ENCODE data around the gene HIVEP2. TPM values are rescaled to one million over a fixed set of nuclear protein-coding genes. Genes with fewer than 3 reads are reported as not detected.

The HIVEP2 gene
- total and polyA plus RNA-seq, 2 donors (not counting 3 experiments of a cell fraction or from before 2014, with no cell fraction given): 1.3 to 4.7 TPM

DNA sequence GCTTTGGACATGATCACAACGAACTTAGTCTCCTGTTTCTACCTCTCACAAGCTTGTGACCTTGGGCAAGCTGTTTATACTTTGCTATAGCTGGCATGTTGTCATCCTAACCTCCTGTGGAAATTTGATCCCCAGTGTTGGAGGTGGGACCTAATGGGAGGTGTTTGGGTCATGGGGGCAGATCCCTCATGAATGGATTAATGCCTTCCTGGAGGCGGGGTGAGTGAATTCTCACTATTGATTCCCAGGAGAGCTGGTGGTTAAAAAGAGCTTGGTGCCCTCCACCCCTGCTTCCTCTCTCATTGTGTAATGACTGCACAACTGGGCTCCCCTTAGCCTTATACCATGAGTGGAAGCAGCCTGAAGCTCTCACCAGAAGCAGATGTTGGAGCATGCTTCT, 228.9 kb downstream of the HIVEP2 start:
- DNase-seq (ENCODE audit: low read depth, low spot score) (no peak), FAIRE-seq (no peak)
- no peaks in the 10 kb centered on the region for H3K79me2 ChIP-seq (ENCODE audit: control insufficient read depth, insufficient read depth, low read length)
- CTCF ChIA-PET: interaction anchor here (1.4 kb wide), 1 partner anchor 311 kb away, joined by 4 read pairs; no protein-coding TSS in a partner anchor
- BruUV-seq (replicated peaks): no TSS peak
- POLR2A ChIA-PET: no interaction called here
- peaks cover 4 to 6% of the 10 kb centered on the region in 2 experiments for H3K27me3 ChIP-seq (ENCODE audit: control insufficient read depth in 2 of 2, insufficient read depth in 2 of 2, low read length in 2 of 2)
- no peaks in the 10 kb centered on the region for H3K36me3 ChIP-seq (ENCODE audit: control insufficient read depth in 2 of 2, extremely low read depth in 1 of 2, insufficient read depth in 2 of 2, low read length in 2 of 2)
- no peak overlapping the region for H3K4me3 ChIP-seq (replicated peaks in 1 of 3; ENCODE audit: insufficient read depth in 1 of 3, low read depth in 1 of 3, low read length in 3 of 3)
- no peaks in the 10 kb centered on the region for H3K4me1 ChIP-seq (ENCODE audit: control insufficient read depth, extremely low read depth, insufficient read depth, low read length)
- TF ChIP-seq FOS (IDR thresholded peaks at IDR 0.05; ENCODE audit: borderline replicate concordance, insufficient read depth, low read length) (no peak), POLR2AphosphoS5 (IDR thresholded peaks at IDR 0.05; ENCODE audit: insufficient read depth, low read depth, low read length) (no peak), POLR2A (IDR thresholded peaks at IDR 0.05; ENCODE audit: low read depth, low read length) (no peak), EZH2 (IDR thresholded peaks at IDR 0.05; ENCODE audit: borderline replicate concordance, low read depth, low read length, severe bottlenecking) (no peak), MYC (IDR thresholded peaks at IDR 0.05; ENCODE audit: low read depth, low read length) (no peak), GATA2 (IDR thresholded peaks at IDR 0.05; ENCODE audit: insufficient read depth, insufficient read length, low read depth, low read length) (no peak), JUN (IDR thresholded peaks at IDR 0.05; ENCODE audit: borderline replicate concordance, insufficient read depth, insufficient read length, low read depth) (no peak)
- TF ChIP-seq, protein P1, sequence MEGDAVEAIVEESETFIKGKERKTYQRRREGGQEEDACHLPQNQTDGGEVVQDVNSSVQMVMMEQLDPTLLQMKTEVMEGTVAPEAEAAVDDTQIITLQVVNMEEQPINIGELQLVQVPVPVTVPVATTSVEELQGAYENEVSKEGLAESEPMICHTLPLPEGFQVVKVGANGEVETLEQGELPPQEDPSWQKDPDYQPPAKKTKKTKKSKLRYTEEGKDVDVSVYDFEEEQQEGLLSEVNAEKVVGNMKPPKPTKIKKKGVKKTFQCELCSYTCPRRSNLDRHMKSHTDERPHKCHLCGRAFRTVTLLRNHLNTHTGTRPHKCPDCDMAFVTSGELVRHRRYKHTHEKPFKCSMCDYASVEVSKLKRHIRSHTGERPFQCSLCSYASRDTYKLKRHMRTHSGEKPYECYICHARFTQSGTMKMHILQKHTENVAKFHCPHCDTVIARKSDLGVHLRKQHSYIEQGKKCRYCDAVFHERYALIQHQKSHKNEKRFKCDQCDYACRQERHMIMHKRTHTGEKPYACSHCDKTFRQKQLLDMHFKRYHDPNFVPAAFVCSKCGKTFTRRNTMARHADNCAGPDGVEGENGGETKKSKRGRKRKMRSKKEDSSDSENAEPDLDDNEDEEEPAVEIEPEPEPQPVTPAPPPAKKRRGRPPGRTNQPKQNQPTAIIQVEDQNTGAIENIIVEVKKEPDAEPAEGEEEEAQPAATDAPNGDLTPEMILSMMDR (IDR thresholded peaks at IDR 0.05; ENCODE audit: extremely low read depth in 1 of 2, insufficient read depth in 1 of 2, low read depth in 1 of 2, low read length in 2 of 2): no peak
- no peaks in the 10 kb centered on the region for H3K9me3 ChIP-seq (replicated peaks; ENCODE audit: control insufficient read depth, insufficient read depth, low read length)
- no peak overlapping the region for H3K9ac ChIP-seq (replicated peaks; ENCODE audit: extremely low read depth, insufficient read depth, low read length)
- intact Hi-C loops (cut with micrococcal nuclease) (no loop called here), dilution Hi-C loops (cut with MboI; ENCODE audit: extremely low pct_ligation_motif_present, low sequenced_read_pairs) (no loop called here)
- H3K27ac ChIP-seq (ENCODE audit: insufficient read depth, low read depth, low read length): no peak overlapping the region
- H3K4me2 ChIP-seq (ENCODE audit: insufficient read depth, low read length): no peak overlapping the region
- H4K20me1 ChIP-seq (replicated peaks; ENCODE audit: control insufficient read depth, extremely low read depth, insufficient read depth, low read length): no peaks in the 10 kb centered on the region
- no peaks in the 10 kb centered on the region for H3K9me1 ChIP-seq (replicated peaks; ENCODE audit: control insufficient read depth, extremely low read depth, insufficient read depth, low read length)
- H2AFZ ChIP-seq (ENCODE audit: low read depth, low read length): no peak overlapping the region
